ENCODE results near the gene VPS35.

Gene VPS35

DNA sequence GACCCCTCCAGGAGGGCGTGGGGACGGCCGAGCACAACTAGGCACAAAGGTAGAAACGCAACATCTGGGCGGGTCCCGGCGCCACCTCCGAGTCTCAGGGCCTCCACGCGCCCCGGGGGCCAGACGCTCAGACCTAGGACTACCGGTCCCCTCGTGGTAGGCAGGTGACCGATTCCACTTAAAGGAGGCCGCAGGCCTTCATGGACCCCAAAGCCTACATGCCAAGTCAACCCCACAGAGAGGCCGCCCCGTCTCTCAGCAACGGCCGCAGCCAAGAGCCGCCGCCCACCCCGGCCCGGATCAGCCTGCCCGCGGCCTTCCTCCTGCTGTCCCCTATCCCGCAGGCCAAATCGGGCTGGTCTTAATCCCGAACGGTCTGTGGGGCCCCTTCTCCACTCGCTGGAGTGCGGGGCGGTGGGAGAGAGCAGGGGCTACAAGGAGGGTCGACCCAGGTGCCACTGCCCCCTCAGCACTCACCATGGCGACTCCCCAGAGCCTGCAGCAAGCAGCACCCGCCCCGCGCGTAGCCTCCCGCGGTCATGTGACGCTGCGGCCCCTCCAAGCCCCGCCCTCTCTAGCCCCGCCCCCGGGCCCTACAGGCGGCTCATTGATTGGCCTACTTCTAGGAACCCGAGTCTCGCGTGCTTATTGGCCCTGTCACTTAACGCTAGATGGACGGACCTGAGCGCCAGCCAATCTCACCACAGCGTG is at the start of gene VPS35:
TSS of gene VPS35 (minus strand) at position 525 of the 711 bp plus-strand sequence. CDS start at position 480, 45 bp downstream.
- Mint-ChIP-seq H3K27me3 (no peaks in the 10 kb centered on the region), H3K9me3 (no peaks in the 10 kb centered on the region), H3K36me3 (ENCODE audit: low read depth) (peaks cover 23% of the 10 kb centered on the region), H3K27ac (no peak within 1 kb of the TSS), H3K4me1 (ENCODE audit: low read depth) (peaks cover 40% of the 10 kb centered on the region), H3K4me3 (no peak within 1 kb of the TSS)

DNA sequence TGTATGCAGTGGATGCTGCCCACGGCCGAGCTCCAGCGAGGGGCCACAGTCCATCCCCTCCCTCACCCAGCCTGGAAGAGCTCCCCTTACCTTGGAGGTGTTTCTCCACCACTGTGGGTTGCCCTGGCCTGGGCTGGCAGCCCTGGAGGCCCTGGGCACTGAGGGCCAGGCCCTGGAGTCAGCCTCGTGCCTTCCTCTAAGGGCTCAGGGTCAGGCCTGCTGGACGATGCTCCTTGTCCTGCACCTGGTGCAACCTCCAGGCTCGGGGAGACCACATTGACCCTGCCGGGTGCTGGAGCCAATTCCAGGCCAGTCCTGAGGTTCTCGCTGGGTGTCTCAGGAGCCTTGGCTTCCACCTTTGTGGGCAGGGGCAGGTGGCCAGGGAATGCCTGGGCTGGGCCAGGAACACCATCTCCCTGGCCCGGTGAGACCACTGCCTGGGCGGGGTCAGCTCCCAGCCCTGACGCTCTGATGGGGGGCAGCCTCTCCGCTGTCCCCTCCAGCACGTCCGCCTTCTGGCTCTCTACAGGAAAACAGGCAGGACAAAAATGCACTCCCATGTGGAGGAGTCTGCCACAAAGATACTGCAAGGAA is 48.7 kb upstream of the VPS35 start:
- Mint-ChIP-seq H3K36me3 (ENCODE audit: low read depth) (no peaks in the 10 kb centered on the region), H3K9me3 (no peaks in the 10 kb centered on the region), H3K4me1 (ENCODE audit: low read depth) (no peaks in the 10 kb centered on the region), H3K4me3 (no peak overlapping the region), H3K27ac (no peak overlapping the region), H3K27me3 (no peaks in the 10 kb centered on the region)

DNA sequence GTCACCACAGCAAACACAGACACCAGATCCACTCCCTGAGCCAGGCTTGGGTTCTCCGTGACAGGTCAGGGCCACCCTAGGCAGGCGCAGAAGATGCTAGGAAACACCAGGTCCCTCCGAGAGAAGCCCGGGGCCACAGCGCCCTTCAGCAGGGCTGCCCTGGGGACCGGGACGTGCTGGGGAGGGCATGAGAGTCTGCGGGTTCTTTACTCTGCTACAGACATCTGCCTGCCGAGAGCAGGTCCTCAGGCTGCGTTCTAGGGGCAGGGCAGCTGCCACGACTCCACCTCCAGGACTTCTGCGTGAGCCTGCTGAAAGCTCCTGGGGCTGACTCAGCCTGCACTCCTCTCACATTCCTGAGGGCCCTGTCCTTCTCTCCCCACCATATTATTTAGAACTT is 47.7 kb upstream of the VPS35 start:
- Mint-ChIP-seq H3K4me1 (ENCODE audit: low read depth) (no peaks in the 10 kb centered on the region), H3K27ac (no peak overlapping the region), H3K36me3 (ENCODE audit: low read depth) (no peaks in the 10 kb centered on the region), H3K9me3 (no peaks in the 10 kb centered on the region), H3K4me3 (no peak overlapping the region), H3K27me3 (no peaks in the 10 kb centered on the region)

DNA sequence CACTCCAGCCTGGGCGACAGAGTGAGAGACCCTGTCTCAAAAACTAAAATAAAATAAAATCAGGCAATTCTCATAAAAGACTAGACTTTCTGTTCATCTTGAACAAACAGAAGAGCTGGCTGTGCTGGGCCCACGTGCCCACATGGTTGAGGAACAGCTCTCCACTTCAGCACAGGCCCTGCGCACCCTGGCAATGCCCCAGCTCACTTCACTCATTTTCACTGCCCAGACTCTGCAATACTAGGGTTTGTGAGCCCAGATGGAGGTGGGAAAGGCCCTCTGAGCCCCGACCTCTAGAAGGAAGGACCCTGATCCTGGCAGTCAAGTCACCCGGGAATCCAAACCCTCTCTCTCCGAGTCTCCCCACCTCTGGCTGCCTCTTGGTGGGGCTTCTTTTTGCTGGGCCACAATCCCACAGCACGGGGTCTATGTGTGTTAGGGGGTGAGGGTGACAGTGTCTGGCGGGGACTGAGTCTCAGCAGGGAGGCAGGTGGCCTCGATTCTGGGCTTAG is 44.4 kb upstream of the VPS35 start:
- H3K27me3 Mint-ChIP-seq: no peaks in the 10 kb centered on the region
- H3K4me1 Mint-ChIP-seq (ENCODE audit: low read depth): no peaks in the 10 kb centered on the region
- no peaks in the 10 kb centered on the region for H3K36me3 Mint-ChIP-seq (ENCODE audit: low read depth)
- H3K27ac Mint-ChIP-seq: no peak overlapping the region
- H3K4me3 Mint-ChIP-seq: no peak overlapping the region
- H3K9me3 Mint-ChIP-seq: no peaks in the 10 kb centered on the region

DNA sequence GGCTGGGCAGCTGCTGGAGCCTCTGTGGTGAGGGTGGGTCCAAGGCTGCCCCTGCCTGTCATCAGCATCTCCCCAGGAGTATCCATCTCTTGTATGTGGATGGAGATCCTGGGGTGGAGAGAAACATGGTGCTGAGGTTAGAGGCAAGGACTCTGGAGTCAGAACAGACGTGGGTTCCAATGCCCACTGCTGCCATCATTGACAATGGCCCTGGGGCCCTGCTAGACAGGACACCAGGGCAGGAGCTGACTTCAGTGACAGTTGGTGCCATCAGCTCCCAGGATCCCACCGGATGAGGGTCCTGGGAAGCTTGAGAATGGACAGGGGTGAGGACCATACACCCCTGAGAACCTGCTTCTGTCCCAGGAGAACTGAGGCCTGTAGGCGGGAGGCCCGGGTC is 43.6 kb upstream of the VPS35 start:
- Mint-ChIP-seq H3K9me3 (no peaks in the 10 kb centered on the region), H3K4me1 (ENCODE audit: low read depth) (no peaks in the 10 kb centered on the region), H3K36me3 (ENCODE audit: low read depth) (no peaks in the 10 kb centered on the region), H3K4me3 (no peak overlapping the region), H3K27me3 (no peaks in the 10 kb centered on the region), H3K27ac (no peak overlapping the region)

DNA sequence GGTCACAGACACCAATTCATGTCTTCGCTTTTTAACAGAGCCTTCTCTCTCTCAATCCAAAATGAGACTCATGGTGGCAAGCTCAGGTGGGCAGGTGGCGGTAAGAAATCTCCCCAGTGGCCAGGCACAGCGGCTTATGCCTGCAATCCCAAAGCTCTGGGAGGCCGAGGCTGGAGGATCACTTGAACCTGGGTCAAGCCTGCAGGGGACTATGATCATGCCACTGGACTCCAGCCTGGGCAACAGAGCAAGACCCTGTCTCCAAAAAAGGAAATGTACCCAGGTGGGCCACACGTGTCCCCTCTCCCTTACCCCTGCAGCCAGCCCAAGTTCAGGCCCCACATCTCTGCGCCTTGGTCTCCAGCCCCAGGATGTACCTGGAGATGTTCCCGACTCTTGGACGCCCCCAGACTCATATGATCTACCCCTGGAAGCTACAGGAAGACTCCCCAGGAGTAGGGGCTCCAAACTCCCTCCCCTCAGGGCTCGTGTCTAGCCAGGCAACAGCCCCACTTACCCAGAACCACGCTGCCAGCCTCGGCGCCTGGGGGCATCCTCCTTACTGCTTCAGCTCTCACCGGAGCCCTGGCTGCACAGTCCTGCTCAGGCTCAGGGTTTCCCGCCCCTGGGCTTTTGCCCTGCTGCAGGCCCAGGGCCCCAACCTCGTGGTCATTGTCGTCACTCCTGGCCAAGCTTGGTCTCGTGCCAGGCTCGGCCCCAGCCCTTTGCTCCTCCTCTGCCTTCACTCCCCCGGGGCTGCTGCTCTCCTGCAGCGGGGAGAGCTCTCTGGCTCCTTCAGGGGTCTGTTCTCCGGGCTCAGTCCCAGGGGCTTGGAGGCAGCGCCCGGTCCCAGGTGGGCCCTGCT is 42.9 kb upstream of the VPS35 start:
- H3K4me1 Mint-ChIP-seq (ENCODE audit: low read depth): no peaks in the 10 kb centered on the region
- H3K4me3 Mint-ChIP-seq: no peak overlapping the region
- no peaks in the 10 kb centered on the region for H3K27me3 Mint-ChIP-seq
- no peaks in the 10 kb centered on the region for H3K9me3 Mint-ChIP-seq
- no peak overlapping the region for H3K27ac Mint-ChIP-seq
- no peaks in the 10 kb centered on the region for H3K36me3 Mint-ChIP-seq (ENCODE audit: low read depth)

DNA sequence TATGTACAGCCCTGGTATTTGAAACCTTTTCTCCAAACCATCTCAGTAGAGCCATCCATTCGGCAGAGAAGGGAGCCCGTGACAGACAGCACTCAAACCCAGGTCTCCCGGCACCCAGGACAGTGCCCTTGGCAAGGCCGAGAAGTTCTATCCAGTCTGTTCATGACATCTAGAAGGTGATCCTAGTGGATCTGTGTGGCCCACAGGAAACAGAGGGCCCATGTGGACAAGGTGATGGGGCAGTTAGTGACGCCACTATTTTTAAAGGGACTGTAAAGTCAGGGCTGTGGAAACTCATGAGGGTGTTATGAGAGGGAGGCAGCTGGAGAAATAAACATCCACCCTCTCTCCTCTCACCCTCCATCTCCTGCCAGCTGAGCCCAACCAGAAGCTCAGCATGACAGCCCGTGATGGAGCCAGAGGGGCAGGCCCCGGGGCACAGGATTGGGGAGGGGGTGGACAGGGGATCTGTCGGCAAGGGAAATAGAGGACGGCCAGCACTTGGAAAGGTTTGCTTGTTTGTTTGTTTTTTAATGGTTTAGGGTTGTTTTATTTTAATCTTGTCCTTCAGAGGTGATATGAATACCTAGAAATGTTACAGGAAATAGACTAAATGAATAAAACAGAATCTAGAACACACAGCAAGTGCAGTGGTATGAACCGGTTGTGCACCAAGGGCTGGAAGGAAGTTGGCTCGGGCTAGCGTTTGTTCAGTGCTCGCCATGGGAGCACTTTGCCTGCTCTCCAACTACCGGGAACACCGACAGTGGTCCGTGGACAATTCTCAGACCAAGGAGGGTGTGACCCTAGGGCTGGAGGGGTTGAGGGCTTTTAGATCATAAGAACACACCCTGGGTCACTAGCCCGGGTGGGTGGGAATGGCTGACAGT is 42.1 kb upstream of the VPS35 start:
- Mint-ChIP-seq H3K27me3 (peaks cover under 1% of the 10 kb centered on the region), H3K27ac (no peak overlapping the region), H3K36me3 (ENCODE audit: low read depth) (no peaks in the 10 kb centered on the region), H3K4me1 (ENCODE audit: low read depth) (no peaks in the 10 kb centered on the region), H3K4me3 (no peak overlapping the region), H3K9me3 (peaks cover under 1% of the 10 kb centered on the region)

DNA sequence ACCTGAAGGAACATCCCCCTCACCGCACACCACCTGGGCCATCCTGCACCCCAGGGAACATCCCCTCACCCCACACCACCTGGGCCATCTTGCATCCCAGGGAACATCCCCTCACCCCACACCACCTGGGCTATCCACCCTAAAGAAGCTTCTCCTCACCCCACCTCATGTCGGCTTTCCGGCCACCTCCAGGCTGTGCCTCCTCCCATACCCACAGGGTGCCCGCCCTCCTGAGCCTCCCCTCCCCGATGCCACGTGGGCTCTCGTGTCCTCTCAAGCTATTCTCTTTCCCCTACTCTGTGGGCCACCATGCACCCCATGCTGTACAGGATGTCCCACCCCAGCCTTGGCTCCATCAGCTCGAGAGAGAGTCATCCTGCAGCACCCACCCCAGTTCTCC is 41.1 kb upstream of the VPS35 start:
- no peak overlapping the region for H3K4me3 Mint-ChIP-seq
- peaks cover 5% of the 10 kb centered on the region for H3K9me3 Mint-ChIP-seq
- H3K36me3 Mint-ChIP-seq (ENCODE audit: low read depth): no peaks in the 10 kb centered on the region
- H3K27me3 Mint-ChIP-seq: peaks cover 5% of the 10 kb centered on the region
- H3K27ac Mint-ChIP-seq: no peak overlapping the region
- H3K4me1 Mint-ChIP-seq (ENCODE audit: low read depth): no peaks in the 10 kb centered on the region

DNA sequence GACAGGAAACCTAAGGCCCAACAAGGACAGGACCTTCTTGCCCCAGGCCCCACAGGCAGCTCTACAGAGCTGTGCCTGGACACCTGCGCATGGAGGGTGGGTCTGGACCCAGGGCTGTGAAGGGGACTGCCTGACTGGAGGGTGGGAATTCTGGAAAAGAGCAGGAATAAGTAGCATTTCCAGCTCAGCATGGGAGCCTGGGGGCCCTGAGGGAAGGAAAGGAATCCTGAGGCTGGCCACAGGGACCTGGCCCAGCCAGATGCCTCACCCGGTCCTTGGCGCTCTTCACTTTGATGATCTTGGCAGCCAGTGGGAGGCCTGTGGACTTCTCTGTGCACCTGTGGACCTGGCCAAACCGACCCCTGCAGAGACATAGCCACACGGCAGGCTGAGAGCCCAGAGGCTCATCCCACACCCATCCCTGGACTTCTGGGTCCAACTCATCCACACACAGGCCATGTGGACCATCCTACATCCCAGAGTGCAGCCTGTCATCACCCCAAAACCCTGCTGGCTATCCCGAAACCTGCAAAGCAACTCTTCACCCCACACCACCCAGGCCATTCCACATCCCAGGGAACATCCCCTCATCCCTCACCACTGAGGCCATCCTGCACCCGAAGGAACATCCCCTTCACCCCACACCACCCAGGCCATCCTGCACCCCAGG is 40.5 kb upstream of the VPS35 start:
- Mint-ChIP-seq H3K36me3 (ENCODE audit: low read depth) (no peaks in the 10 kb centered on the region), H3K4me1 (ENCODE audit: low read depth) (no peaks in the 10 kb centered on the region), H3K27me3 (peaks cover 5% of the 10 kb centered on the region), H3K9me3 (peaks cover 5% of the 10 kb centered on the region), H3K4me3 (no peak overlapping the region), H3K27ac (no peak overlapping the region)

DNA sequence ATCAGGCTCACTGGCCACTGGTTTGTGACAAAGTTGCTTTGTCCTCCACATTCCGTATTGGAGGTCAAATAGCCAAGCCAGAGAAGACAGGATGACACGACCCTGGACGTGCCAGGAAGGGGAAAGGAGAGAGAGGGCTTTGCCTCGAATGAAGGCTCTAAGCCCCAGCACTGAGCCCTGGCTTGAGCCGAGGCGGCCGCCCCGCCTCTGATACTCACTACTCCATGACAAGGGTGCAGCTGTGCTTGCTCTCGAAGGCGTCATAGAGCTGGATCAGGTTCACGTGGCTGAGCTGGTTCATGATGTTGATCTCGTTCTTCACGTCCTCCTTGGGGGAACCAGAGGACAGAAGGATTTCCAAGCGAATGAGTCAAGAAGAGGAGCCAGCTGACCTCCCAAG is 39.8 kb upstream of the VPS35 start:
- Mint-ChIP-seq H3K4me3 (no peak overlapping the region), H3K9me3 (peaks cover 5% of the 10 kb centered on the region), H3K36me3 (ENCODE audit: low read depth) (no peaks in the 10 kb centered on the region), H3K27ac (no peak overlapping the region), H3K27me3 (peaks cover 5% of the 10 kb centered on the region), H3K4me1 (ENCODE audit: low read depth) (no peaks in the 10 kb centered on the region)

DNA sequence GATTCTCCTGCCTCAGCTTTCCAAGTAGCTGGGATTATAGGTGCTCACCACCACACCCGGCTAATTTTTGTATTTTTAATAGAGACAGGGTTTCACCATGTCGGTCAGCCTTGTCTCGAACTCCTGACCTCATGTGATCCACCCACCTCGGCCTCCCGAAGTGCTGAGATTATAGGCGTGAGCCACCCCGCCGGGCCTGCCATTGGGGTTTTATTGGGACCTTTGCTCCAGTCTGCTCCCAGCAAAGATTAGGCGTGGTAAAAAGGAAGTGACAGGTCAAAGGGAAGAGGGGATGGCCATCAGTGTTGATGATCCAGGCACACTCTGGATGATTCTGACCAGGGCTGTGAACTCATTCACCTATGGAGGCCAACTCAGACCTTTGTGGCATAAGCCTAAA is 38.7 kb upstream of the VPS35 start:
- Mint-ChIP-seq H3K27me3 (peaks cover 5% of the 10 kb centered on the region), H3K4me3 (no peak overlapping the region), H3K36me3 (ENCODE audit: low read depth) (no peaks in the 10 kb centered on the region), H3K27ac (no peak overlapping the region), H3K4me1 (ENCODE audit: low read depth) (no peaks in the 10 kb centered on the region), H3K9me3 (peaks cover 8% of the 10 kb centered on the region)

DNA sequence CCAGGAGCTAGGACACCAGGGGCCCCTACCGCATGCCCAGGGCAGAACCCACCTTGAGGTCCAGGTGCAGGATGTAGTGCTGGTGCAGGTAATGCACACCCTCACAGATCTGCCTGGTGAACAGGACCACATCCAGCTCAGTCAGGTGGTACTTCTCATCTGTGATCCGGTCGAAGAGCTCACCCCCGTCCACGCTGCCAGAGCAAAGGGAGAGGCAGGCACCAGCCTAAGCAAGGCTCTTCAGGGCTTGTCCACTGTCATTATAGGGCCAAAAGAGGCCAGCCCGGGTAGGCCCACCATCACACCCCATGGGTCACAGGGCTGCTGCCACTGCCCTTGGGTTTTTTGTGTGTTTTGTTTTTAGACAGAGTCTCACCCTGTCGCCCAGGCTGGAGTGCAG is 38.2 kb upstream of the VPS35 start:
- H3K9me3 Mint-ChIP-seq: peaks cover 8% of the 10 kb centered on the region
- no peaks in the 10 kb centered on the region for H3K36me3 Mint-ChIP-seq (ENCODE audit: low read depth)
- H3K4me1 Mint-ChIP-seq (ENCODE audit: low read depth): no peaks in the 10 kb centered on the region
- no peak overlapping the region for H3K4me3 Mint-ChIP-seq
- no peak overlapping the region for H3K27ac Mint-ChIP-seq
- H3K27me3 Mint-ChIP-seq: peaks cover 5% of the 10 kb centered on the region

DNA sequence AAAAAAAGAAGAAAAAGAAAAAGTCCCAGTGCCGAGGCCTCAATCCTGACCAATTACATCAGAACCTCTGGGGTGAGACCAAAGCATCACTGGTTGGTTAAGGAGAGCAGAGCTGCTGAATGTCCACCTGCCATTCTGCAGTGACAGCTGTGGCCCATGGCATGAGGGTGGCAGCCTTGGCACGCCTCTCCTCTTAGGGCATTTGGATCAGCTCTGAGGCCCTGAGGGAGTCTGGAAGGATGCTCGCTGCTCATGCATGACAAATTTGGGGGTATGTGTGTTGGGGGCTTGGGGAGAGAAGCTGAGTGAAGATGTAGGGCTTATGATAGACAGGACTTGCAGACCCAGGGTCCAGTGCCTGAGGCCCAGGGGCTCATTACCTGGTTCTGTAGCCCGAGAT is 32.9 kb upstream of the VPS35 start:
- Mint-ChIP-seq H3K4me1 (ENCODE audit: low read depth) (no peaks in the 10 kb centered on the region), H3K27ac (no peak overlapping the region), H3K9me3 (peaks cover 8% of the 10 kb centered on the region), H3K36me3 (ENCODE audit: low read depth) (no peaks in the 10 kb centered on the region), H3K27me3 (peaks cover 5% of the 10 kb centered on the region), H3K4me3 (no peak overlapping the region)

DNA sequence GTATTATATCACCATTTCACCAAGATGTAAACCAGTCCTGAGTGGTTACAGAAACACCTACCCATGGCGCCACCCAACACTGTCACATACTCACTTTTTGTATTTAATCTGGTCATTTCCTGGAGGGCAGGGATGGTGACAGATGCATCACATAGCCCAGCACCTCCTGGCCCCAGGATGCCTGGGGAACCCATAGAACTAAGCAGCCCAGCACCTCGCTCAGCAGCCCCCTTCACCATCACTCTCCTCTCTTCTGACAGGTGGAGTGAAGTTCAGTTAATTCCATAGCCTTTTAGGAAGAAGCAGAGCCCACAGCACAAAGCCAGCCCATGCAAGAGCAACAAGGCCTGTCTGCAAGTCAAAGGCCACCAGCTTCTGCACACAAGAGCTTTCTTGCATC is 31.6 kb upstream of the VPS35 start:
- no peaks in the 10 kb centered on the region for H3K4me1 Mint-ChIP-seq (ENCODE audit: low read depth)
- H3K9me3 Mint-ChIP-seq: peaks cover 3% of the 10 kb centered on the region
- H3K36me3 Mint-ChIP-seq (ENCODE audit: low read depth): no peaks in the 10 kb centered on the region
- H3K27me3 Mint-ChIP-seq: peaks cover under 1% of the 10 kb centered on the region
- H3K4me3 Mint-ChIP-seq: no peak overlapping the region
- no peak overlapping the region for H3K27ac Mint-ChIP-seq
